22Rv1 (cell line): ENCODE measurements around the gene FBXO11.

Experiments
- CTCF ChIP-seq: fragments of 450-650 bp; IDR thresholded peaks from 2 replicates; pipeline ENCODE4 v1.5.1; 2017; ENCODE audit warnings: mild to moderate bottlenecking
- ZFX ChIP-seq: fragments of 450-650 bp; IDR thresholded peaks from 2 replicates; pipeline ENCODE4 v1.6.1; 2017; ENCODE audit warnings: antibody characterized with exemption, borderline replicate concordance

- TF ChIP-seq CTCF: no peak
- TF ChIP-seq ZFX: no peak
Observed at GRCh38 chr2:47888581-47889280, 17.6 kb downstream of the FBXO11 start.
